ENCODE results near the gene ARHGEF16.

The ARHGEF16 gene

GRCh38 chr1:3463408-3463863, 9.0 kb downstream of the ARHGEF16 start:
- TF ChIP-seq NFIC (IDR thresholded peaks at IDR 0.05) (no peak), REST (IDR thresholded peaks at IDR 0.05; ENCODE audit: low read depth) (no peak), FOXM1 (IDR thresholded peaks at IDR 0.05; ENCODE audit: borderline replicate concordance, low read depth) (no peak), RAD21 (IDR thresholded peaks at IDR 0.05; ENCODE audit: low read depth) (no peak), TEAD4 (IDR thresholded peaks at IDR 0.05) (no peak), USF1 (IDR thresholded peaks at IDR 0.05) (no peak), MAX (IDR thresholded peaks at IDR 0.05) (no peak), TAF1 (IDR thresholded peaks at IDR 0.05; ENCODE audit: low read depth) (no peak), EP300 (IDR thresholded peaks at IDR 0.05; ENCODE audit: borderline replicate concordance) (no peak), YY1 (IDR thresholded peaks at IDR 0.05; ENCODE audit: low read depth) (no peak), EGR1 (IDR thresholded peaks at IDR 0.05) (no peak), CEBPB (IDR thresholded peaks at IDR 0.05) (no peak), ZBTB7A (IDR thresholded peaks at IDR 0.05; ENCODE audit: low read depth) (no peak), CREB1 (IDR thresholded peaks at IDR 0.05; ENCODE audit: low read depth) (no peak), TCF12 (IDR thresholded peaks at IDR 0.05; ENCODE audit: low read depth) (no peak)

GRCh38 chr1:3463891-3464648, 9.6 kb downstream of the ARHGEF16 start:
- TF ChIP-seq TAF1 (IDR thresholded peaks at IDR 0.05; ENCODE audit: low read depth) (no peak), TEAD4 (IDR thresholded peaks at IDR 0.05) (no peak), ZBTB7A (IDR thresholded peaks at IDR 0.05; ENCODE audit: low read depth) (no peak), EP300 (IDR thresholded peaks at IDR 0.05; ENCODE audit: borderline replicate concordance) (no peak), RAD21 (IDR thresholded peaks at IDR 0.05; ENCODE audit: low read depth) (no peak), USF1 (IDR thresholded peaks at IDR 0.05) (no peak), EGR1 (IDR thresholded peaks at IDR 0.05) (no peak), REST (IDR thresholded peaks at IDR 0.05; ENCODE audit: low read depth) (no peak), CREB1 (IDR thresholded peaks at IDR 0.05; ENCODE audit: low read depth) (no peak), NFIC (IDR thresholded peaks at IDR 0.05) (no peak), MAX (IDR thresholded peaks at IDR 0.05) (no peak), YY1 (IDR thresholded peaks at IDR 0.05; ENCODE audit: low read depth) (no peak)

- TF ChIP-seq CREB1 (IDR thresholded peaks at IDR 0.05; ENCODE audit: low read depth) (no peak), EGR1 (IDR thresholded peaks at IDR 0.05) (no peak), REST (IDR thresholded peaks at IDR 0.05; ENCODE audit: low read depth) (no peak), MAX (IDR thresholded peaks at IDR 0.05) (no peak), NFIC (IDR thresholded peaks at IDR 0.05) (no peak), USF1 (IDR thresholded peaks at IDR 0.05) (no peak), RAD21 (IDR thresholded peaks at IDR 0.05; ENCODE audit: low read depth) (no peak), ZBTB7A (IDR thresholded peaks at IDR 0.05; ENCODE audit: low read depth) (no peak)
Measured at GRCh38 chr1:3464649-3465025, 10.2 kb downstream of the ARHGEF16 start.

Measured in Ishikawa (cell line).